Lower leg skin (tissue), 4 donors: ENCODE data around the gene RNF186. TPM values are rescaled to one million over a fixed set of nuclear protein-coding genes. Genes with fewer than 3 reads are reported as not detected.

Source experiments
- DNase-seq, 2 donors: peaks; one replicate each; pipeline ENCODE4 v3.0.0-alpha.2; 2019; ENCODE audit warnings: low spot score in 2 of 2
- H3K4me3 ChIP-seq: fragments of 200-600 bp; sonication (generic); 2 replicates; pipeline ENCODE4 v1.5.1; 2017; ENCODE audit warnings: mild to moderate bottlenecking, low read depth; ENCODE audit not compliant: poor library complexity, severe bottlenecking
- CTCF ChIP-seq, 3 donors: fragments of 450-650 bp; IDR thresholded peaks; one replicate each; pipeline ENCODE4 v1.5.1; 2016; ENCODE audit warnings: antibody characterized with exemption in 3 of 3, mild to moderate bottlenecking in 3 of 3, moderate library complexity in 2 of 3
- POLR2A ChIP-seq, 2 donors: fragments of 450-650 bp; IDR thresholded peaks; one replicate each; pipeline ENCODE4 v1.6.1; 2016 to 2017; ENCODE audit warnings: antibody characterized with exemption in 2 of 2, mild to moderate bottlenecking in 1 of 2, moderate library complexity in 1 of 2
- WGBS, 2 donors: methylation state at CpG; one replicate each; pipeline ENCODE4 v1.1.5; 2018; 5-methylcytosine and 5-hydroxymethylcytosine counted together
- intact Hi-C: fragments of 100-400 bp; cut with DNase I; formaldehyde crosslinking; loops from one replicate; pipeline ENCODE4 v1.15.0; 2023; ENCODE audit warnings: low total_unique reads
- total RNA-seq, 4 donors: library from RNA; depleted of rRNA; stranded (reverse); fragments of >200 nt; gene quantifications; one replicate each; pipeline ENCODE4 v1.1.0, GENCODE V29; 2016

Gene RNF186
- total RNA-seq, 4 donors from 2014 or later = 0.19 TPM; not detected in 3

- intact Hi-C loops = no loop called here
- WGBS, 2 donors = 71 to 82% methylated on average over 3 of the region's 3 CpGs
- no peak for TF ChIP-seq CTCF (IDR thresholded peaks at IDR 0.05)
- TF ChIP-seq POLR2A (IDR thresholded peaks at IDR 0.05) = no peak
Measured at GRCh38 chr1:19831441-19831840, 16.4 kb upstream of the RNF186 start.

GRCh38 chr1:19828546-19828945 lies 13.5 kb upstream of the RNF186 start:
- WGBS, 2 donors = 74 to 77% methylated on average over 3 of the region's 3 CpGs

More at GRCh38 chr1:19831441-19831840, 16.4 kb upstream of the RNF186 start:
- H3K4me3 ChIP-seq = no peak overlapping the region
- DNase-seq = no peak

GRCh38 chr1:19825298-19825697 lies 10.2 kb upstream of the RNF186 start:
- intact Hi-C loops = no loop called here
- TF ChIP-seq POLR2A (IDR thresholded peaks at IDR 0.05) (no peak), CTCF (IDR thresholded peaks at IDR 0.05) (no peak)
- H3K4me3 ChIP-seq = no peak overlapping the region
- DNase-seq = no peak
- 34 to 40% methylated on average over 6 of the region's 6 CpGs for WGBS, 2 donors

More at GRCh38 chr1:19828546-19828945, 13.5 kb upstream of the RNF186 start:
- TF ChIP-seq CTCF (IDR thresholded peaks at IDR 0.05) (no peak), POLR2A (IDR thresholded peaks at IDR 0.05) (no peak)
- DNase-seq = no peak
- no peak overlapping the region for H3K4me3 ChIP-seq
- intact Hi-C loops = no loop called here

GRCh38 chr1:19824541-19824940 lies 9.5 kb upstream of the RNF186 start:
- 58 to 68% methylated on average over 4 of the region's 4 CpGs for WGBS, 2 donors
- no peak for TF ChIP-seq CTCF (IDR thresholded peaks at IDR 0.05)
- TF ChIP-seq POLR2A (IDR thresholded peaks at IDR 0.05) = no peak
- no peak for DNase-seq
- no peak overlapping the region for H3K4me3 ChIP-seq
- intact Hi-C loops = no loop called here

- no peak for TF ChIP-seq POLR2A (IDR thresholded peaks at IDR 0.05)
- TF ChIP-seq CTCF (IDR thresholded peaks at IDR 0.05) = no peak
- intact Hi-C loops = no loop called here
- DNase-seq = no peak
- WGBS, 2 donors = 78 to 84% methylated on average over 5 of the region's 5 CpGs
- no peak overlapping the region for H3K4me3 ChIP-seq
Measured at GRCh38 chr1:19824036-19824435, 9.0 kb upstream of the RNF186 start.

GRCh38 chr1:19819701-19820100 lies 4.6 kb upstream of the RNF186 start:
- H3K4me3 ChIP-seq = no peak overlapping the region
- 63 to 69% methylated on average over 5 of the region's 5 CpGs for WGBS, 2 donors
- intact Hi-C loops = no loop called here
- DNase-seq = no peak
- TF ChIP-seq POLR2A (IDR thresholded peaks at IDR 0.05) (no peak), CTCF (IDR thresholded peaks at IDR 0.05) (no peak)
